ENCODE measurements around the gene BTG2. TPM values are rescaled to one million over a fixed set of nuclear protein-coding genes. Genes with fewer than 3 reads are reported as not detected.

BTG2 gene
- total RNA-seq, 3 donors from 2014 or later (not counting 1 experiment from before 2014, with no cell fraction given): 499 to 1,024 (median 851) TPM

- Histone ChIP-seq H3K36me3 (ENCODE audit: control insufficient read depth, insufficient read depth, low read length) (no peaks in the 10 kb centered on the region), H3K4me3 (ENCODE audit: low read length) (no peak overlapping the region), H3K4me1 (ENCODE audit: control insufficient read depth, insufficient read depth, low read length) (peaks cover 6% of the 10 kb centered on the region), H3K27me3 (ENCODE audit: control insufficient read depth, insufficient read depth, low read length) (peaks cover 2% of the 10 kb centered on the region), H3K27ac (ENCODE audit: low read length) (no peak overlapping the region), H3K9me3 (ENCODE audit: control insufficient read depth, insufficient read depth, low read length) (no peaks in the 10 kb centered on the region)
- Mint-ChIP-seq H3K4me1 (peaks cover 11% of the 10 kb centered on the region in 2 donors), H3K27me3 (ENCODE audit: low read depth in 2 of 2) (peaks cover 43 to 61% of the 10 kb centered on the region in 2 donors), H3K4me3 (no peak overlapping the region), H3K36me3 (no peaks in the 10 kb centered on the region), H3K9me3 (no peaks in the 10 kb centered on the region), H3K27ac (no peak overlapping the region)
- intact Hi-C loops (cut with micrococcal nuclease): no loop called here
- WGBS (ENCODE audit: insufficient coverage): 78% methylated on average over 8 of the region's 8 CpGs
- TF ChIP-seq CTCF (IDR thresholded peaks at IDR 0.05): no peak
- ATAC-seq (no peak), DNase-seq (no peak)
Measured at GRCh38 chr1:203353486-203353885, 48.2 kb downstream of the BTG2 start.

- Mint-ChIP-seq H3K27ac (no peak overlapping the region), H3K4me3 (no peak overlapping the region), H3K27me3 (ENCODE audit: low read depth in 2 of 2) (peaks cover 43 to 67% of the 10 kb centered on the region in 2 donors), H3K9me3 (no peaks in the 10 kb centered on the region), H3K36me3 (no peaks in the 10 kb centered on the region), H3K4me1 (peaks cover 11% of the 10 kb centered on the region in 2 donors)
- H3K27ac ChIP-seq (ENCODE audit: low read length): no peak overlapping the region
- H3K27me3 ChIP-seq (ENCODE audit: control insufficient read depth, insufficient read depth, low read length): peaks cover 2% of the 10 kb centered on the region
- H3K4me1 ChIP-seq (ENCODE audit: control insufficient read depth, insufficient read depth, low read length): peaks cover 6% of the 10 kb centered on the region
- ATAC-seq: no peak
- no peaks in the 10 kb centered on the region for H3K36me3 ChIP-seq (ENCODE audit: control insufficient read depth, insufficient read depth, low read length)
- H3K4me3 ChIP-seq (ENCODE audit: low read length): no peak overlapping the region
- intact Hi-C loops (cut with micrococcal nuclease): no loop called here
- WGBS (ENCODE audit: insufficient coverage): 93% methylated on average over 2 of the region's 2 CpGs
- H3K9me3 ChIP-seq (ENCODE audit: control insufficient read depth, insufficient read depth, low read length): no peaks in the 10 kb centered on the region
- no peak for TF ChIP-seq CTCF (IDR thresholded peaks at IDR 0.05)
- no peak for DNase-seq
Measured at GRCh38 chr1:203354246-203354645, 48.9 kb downstream of the BTG2 start.

GRCh38 chr1:203359010-203359571 is 53.8 kb downstream of the BTG2 start:
- Histone ChIP-seq H3K4me1 (ENCODE audit: control insufficient read depth, insufficient read depth, low read length) (peaks cover 1% of the 10 kb centered on the region), H3K4me3 (ENCODE audit: low read length) (no peak overlapping the region), H3K27me3 (ENCODE audit: control insufficient read depth, insufficient read depth, low read length) (peaks cover 2% of the 10 kb centered on the region), H3K27ac (ENCODE audit: low read length) (no peak overlapping the region), H3K9me3 (ENCODE audit: control insufficient read depth, insufficient read depth, low read length) (no peaks in the 10 kb centered on the region), H3K36me3 (ENCODE audit: control insufficient read depth, insufficient read depth, low read length) (no peaks in the 10 kb centered on the region)
- peaks cover 24 to 45% of the 10 kb centered on the region in 2 donors for H3K27me3 Mint-ChIP-seq (ENCODE audit: low read depth in 2 of 2)
- H3K27ac Mint-ChIP-seq: no peak overlapping the region
- no peak for TF ChIP-seq CTCF (IDR thresholded peaks at IDR 0.05)
- H3K9me3 Mint-ChIP-seq: no peaks in the 10 kb centered on the region
- intact Hi-C loops (cut with micrococcal nuclease): no loop called here
- DNase-seq: no peak
- ATAC-seq: no peak
- no peaks in the 10 kb centered on the region for H3K36me3 Mint-ChIP-seq
- H3K4me1 Mint-ChIP-seq: peaks cover under 1 to 1% of the 10 kb centered on the region in 2 donors
- no peak overlapping the region for H3K4me3 Mint-ChIP-seq

Other genes starting within 250 kb of the BTG2 start
- gene MYOG, start 219.5 kb upstream of the BTG2 start, total RNA-seq: not detected
- not detected for gene ADORA1, start 177.8 kb upstream of the BTG2 start, total RNA-seq
- not detected for gene MYBPH, start 129.7 kb upstream of the BTG2 start, total RNA-seq
- 1 to 10 TPM in 1 of 3 donors, not detected in 2; 1.0 TPM for gene CHI3L1, start 118.8 kb upstream of the BTG2 start, total RNA-seq
- 1 to 10 TPM in 1 of 3 donors, under 1 TPM in 1, not detected in 1; 0.07 to 2.2 TPM for gene CHIT1, start 75.8 kb upstream of the BTG2 start, total RNA-seq
- gene FMOD, start 45.6 kb downstream of the BTG2 start, total RNA-seq: not detected
- gene PRELP, start 170.3 kb downstream of the BTG2 start, total RNA-seq: not detected
- gene OPTC, start 188.6 kb downstream of the BTG2 start, total RNA-seq: not detected

Measured in natural killer cell (primary cell).